Suppressor macrophage treated with lipopolysaccharide for 4 hours (primary cell): ENCODE results near the gene PSMD12.
"Not testable (repeated sequence)": the region's sequence is repeated elsewhere in the genome, so short reads cannot be mapped to it uniquely, and the experiment has no call there.

ENCODE experiments used
- DNase-seq: peaks from one replicate; pipeline ENCODE4 v3.0.0-alpha.2; 2020

PSMD12 gene

GRCh38 chr17:67353929-67354574 is 12.3 kb downstream of the PSMD12 start:
- DNase-seq: peak; percentile 64

GRCh38 chr17:67353161-67353560 is 13.2 kb downstream of the PSMD12 start:
- no peak for DNase-seq

GRCh38 chr17:67349420-67349819 is 17.0 kb downstream of the PSMD12 start:
- DNase-seq: no peak

- no peak for DNase-seq
These were observed 18.6 kb downstream of the PSMD12 start for GRCh38 chr17:67347826-67348225.

GRCh38 chr17:67343237-67343636 is 23.1 kb downstream of the PSMD12 start:
- DNase-seq: no peak

- DNase-seq: not testable (repeated sequence)
These were observed 28.0 kb downstream of the PSMD12 start for GRCh38 chr17:67338353-67338752.

- no peak for DNase-seq
These were observed 29.5 kb downstream of the PSMD12 start for GRCh38 chr17:67336859-67337258.

- DNase-seq: no peak
These were observed 31.0 kb downstream of the PSMD12 start for GRCh38 chr17:67335245-67335835.

GRCh38 chr17:67332162-67332508 is 34.2 kb downstream of the PSMD12 start:
- DNase-seq: not testable (repeated sequence)

GRCh38 chr17:67331381-67332161 is 34.8 kb downstream of the PSMD12 start:
- DNase-seq: peak; percentile 16

- no peak for DNase-seq
These were observed 38.4 kb downstream of the PSMD12 start for GRCh38 chr17:67328026-67328425.

- not testable (repeated sequence) for DNase-seq
These were observed 39.2 kb downstream of the PSMD12 start for GRCh38 chr17:67326959-67327745.

GRCh38 chr17:67326440-67326839 is 39.9 kb downstream of the PSMD12 start:
- peak; percentile 46 for DNase-seq

- no peak for DNase-seq
These were observed 42.0 kb downstream of the PSMD12 start for GRCh38 chr17:67324330-67324729.

GRCh38 chr17:67323445-67323844 is 42.9 kb downstream of the PSMD12 start:
- DNase-seq: no peak

- DNase-seq: no peak
These were observed 44.2 kb downstream of the PSMD12 start for GRCh38 chr17:67322042-67322787.

- DNase-seq: not testable (repeated sequence)
These were observed 44.9 kb downstream of the PSMD12 start for GRCh38 chr17:67321486-67321885.

- no peak for DNase-seq
These were observed 49.6 kb downstream of the PSMD12 start for GRCh38 chr17:67316781-67317180.

GRCh38 chr17:67315865-67316264 is 50.5 kb downstream of the PSMD12 start:
- DNase-seq: peak; percentile 41

- peak; percentile 63 for DNase-seq
These were observed 54.1 kb downstream of the PSMD12 start for GRCh38 chr17:67312265-67312664.

GRCh38 chr17:67311575-67311974 is 54.8 kb downstream of the PSMD12 start:
- DNase-seq: peak; percentile 6

- DNase-seq: no peak
These were observed 56.0 kb downstream of the PSMD12 start for GRCh38 chr17:67310406-67310805.
